GM12878 (cell line): ENCODE data around the gene ZNF491. TPM values are rescaled to one million over a fixed set of nuclear protein-coding genes. Genes with fewer than 3 reads are reported as not detected.

ENCODE experiments used
- polyA plus RNA-seq, 11 experiments: library from polyadenylated mRNA; depleted of rRNA in 4 of 11; unstranded in 6 of 11; stranded (reverse) in 5 of 11; fragments of >200 nt; fragmentation: Nextera tagmentation in 4 of 11; fragmentation: Illumina TruSeq in 1 of 11; extraction: Ambion mirVana in 4 of 11; extraction: Trizol in 1 of 11; gene quantifications; 1 replicate in 1 of 11; 2 replicates in 10 of 11; pipeline versions ENCODE4 v1.2.1 to v1.2.3, GENCODE V29; 2011 to 2016; ENCODE audit warnings: inconsistent platforms in 2 of 11, missing spikeins in 2 of 11, low read depth in 1 of 11
- total RNA-seq, 4 experiments: library from RNA; depleted of rRNA in 3 of 4; stranded (reverse); fragments of >200 nt in 3 of 4; fragmentation: Illumina TruSeq in 1 of 4; extraction: Trizol in 1 of 4; gene quantifications; 2 replicates each; pipeline versions ENCODE4 v1.2.1 to v1.2.3, GENCODE V29; 2013 to 2021

The ZNF491 gene
- total and polyA plus RNA-seq, 10 of the 15 experiments (the other 5 are each of a cell fraction or from before 2014, with no cell fraction given): 0.18 to 1.4 (median 0.37) TPM

Other genes starting within 250 kb of the ZNF491 start
Only the 7 nearest of the 11 such genes appear.
- gene ZNF823, start 59.6 kb upstream of the ZNF491 start, total RNA-seq (2014; rRNA removed): 3.8 and 4.5 TPM in 2 replicates
- 4.9 and 5.4 TPM in 2 replicates for gene ZNF823, start 59.6 kb upstream of the ZNF491 start, total RNA-seq (2014; rRNA removed; fragmentation: Illumina TruSeq; extraction: Trizol)
- gene ZNF823, start 59.6 kb upstream of the ZNF491 start, total RNA-seq (2021): 3.4 and 3.7 TPM in 2 replicates
- 8.0 and 11.9 TPM in 2 replicates for gene ZNF823, start 59.6 kb upstream of the ZNF491 start, polyA plus RNA-seq (2011; rRNA removed)
- gene ZNF823, start 59.6 kb upstream of the ZNF491 start, polyA plus RNA-seq (2014; fragmentation: Illumina TruSeq; extraction: Trizol): 4.9 and 5.4 TPM in 2 replicates
- gene ZNF823, start 59.6 kb upstream of the ZNF491 start, polyA plus RNA-seq (2014; fragmentation: Nextera tagmentation; extraction: Ambion mirVana): 1 to 10 TPM; 3.3 TPM
- gene ZNF823, start 59.6 kb upstream of the ZNF491 start, polyA plus RNA-seq (2014; rRNA removed): 2.5 and 3.7 TPM in 2 replicates
- gene ZNF823, start 59.6 kb upstream of the ZNF491 start, polyA plus RNA-seq (2016; fragmentation: Nextera tagmentation; extraction: Ambion mirVana): 1 to 10 TPM; 4.5 to 5.0 TPM
- gene ZNF441, start 31.5 kb upstream of the ZNF491 start, total RNA-seq (2014; rRNA removed): 4.1 and 4.5 TPM in 2 replicates
- gene ZNF441, start 31.5 kb upstream of the ZNF491 start, total RNA-seq (2014; rRNA removed; fragmentation: Illumina TruSeq; extraction: Trizol): 6.1 and 7.7 TPM in 2 replicates
- gene ZNF441, start 31.5 kb upstream of the ZNF491 start, total RNA-seq (2021): 3.0 and 4.1 TPM in 2 replicates
- 9.4 and 15.1 TPM in 2 replicates for gene ZNF441, start 31.5 kb upstream of the ZNF491 start, polyA plus RNA-seq (2011; rRNA removed)
- gene ZNF441, start 31.5 kb upstream of the ZNF491 start, polyA plus RNA-seq (2014; fragmentation: Illumina TruSeq; extraction: Trizol): 4.2 and 5.0 TPM in 2 replicates
- 1 to 10 TPM; 1.0 to 1.3 TPM for gene ZNF441, start 31.5 kb upstream of the ZNF491 start, polyA plus RNA-seq (2014; fragmentation: Nextera tagmentation; extraction: Ambion mirVana)
- 2.6 and 4.0 TPM in 2 replicates for gene ZNF441, start 31.5 kb upstream of the ZNF491 start, polyA plus RNA-seq (2014; rRNA removed)
- 1 to 10 TPM; 4.5 to 5.5 TPM for gene ZNF441, start 31.5 kb upstream of the ZNF491 start, polyA plus RNA-seq (2016; fragmentation: Nextera tagmentation; extraction: Ambion mirVana)
- gene ZNF440, start 15.8 kb downstream of the ZNF491 start, total RNA-seq (2014; rRNA removed): 4.9 and 6.3 TPM in 2 replicates
- 8.2 and 8.9 TPM in 2 replicates for gene ZNF440, start 15.8 kb downstream of the ZNF491 start, total RNA-seq (2014; rRNA removed; fragmentation: Illumina TruSeq; extraction: Trizol)
- 3.6 and 7.0 TPM in 2 replicates for gene ZNF440, start 15.8 kb downstream of the ZNF491 start, total RNA-seq (2021)
- 3.6 and 5.4 TPM in 2 replicates for gene ZNF440, start 15.8 kb downstream of the ZNF491 start, polyA plus RNA-seq (2011; rRNA removed)
- 4.0 and 5.3 TPM in 2 replicates for gene ZNF440, start 15.8 kb downstream of the ZNF491 start, polyA plus RNA-seq (2014; fragmentation: Illumina TruSeq; extraction: Trizol)
- gene ZNF440, start 15.8 kb downstream of the ZNF491 start, polyA plus RNA-seq (2014; fragmentation: Nextera tagmentation; extraction: Ambion mirVana): 1 to 10 TPM; 1.3 to 2.1 TPM
- gene ZNF440, start 15.8 kb downstream of the ZNF491 start, polyA plus RNA-seq (2014; rRNA removed): 4.8 and 5.6 TPM in 2 replicates
- gene ZNF440, start 15.8 kb downstream of the ZNF491 start, polyA plus RNA-seq (2016; fragmentation: Nextera tagmentation; extraction: Ambion mirVana): 1 to 10 TPM; 1.8 to 2.8 TPM
- gene ZNF439, start 50.2 kb downstream of the ZNF491 start, total RNA-seq (2014; rRNA removed): 1.2 and 1.8 TPM in 2 replicates
- 2.4 and 2.5 TPM in 2 replicates for gene ZNF439, start 50.2 kb downstream of the ZNF491 start, total RNA-seq (2014; rRNA removed; fragmentation: Illumina TruSeq; extraction: Trizol)
- gene ZNF439, start 50.2 kb downstream of the ZNF491 start, total RNA-seq (2021): 1.2 and 1.8 TPM in 2 replicates
- 0.53 and 0.79 TPM in 2 replicates for gene ZNF439, start 50.2 kb downstream of the ZNF491 start, polyA plus RNA-seq (2011; rRNA removed)
- 1.4 and 2.2 TPM in 2 replicates for gene ZNF439, start 50.2 kb downstream of the ZNF491 start, polyA plus RNA-seq (2014; fragmentation: Illumina TruSeq; extraction: Trizol)
- gene ZNF439, start 50.2 kb downstream of the ZNF491 start, polyA plus RNA-seq (2014; fragmentation: Nextera tagmentation; extraction: Ambion mirVana): under 1 TPM; 0.43 to 0.77 TPM
- gene ZNF439, start 50.2 kb downstream of the ZNF491 start, polyA plus RNA-seq (2014; rRNA removed): 1.4 and 1.7 TPM in 2 replicates
- 1 to 10 TPM; 1.1 to 1.2 TPM for gene ZNF439, start 50.2 kb downstream of the ZNF491 start, polyA plus RNA-seq (2016; fragmentation: Nextera tagmentation; extraction: Ambion mirVana)
- 0.51 and 0.65 TPM in 2 replicates for gene ZNF69, start 89.3 kb downstream of the ZNF491 start, total RNA-seq (2014; rRNA removed)
- gene ZNF69, start 89.3 kb downstream of the ZNF491 start, total RNA-seq (2014; rRNA removed; fragmentation: Illumina TruSeq; extraction: Trizol): 0.63 and 0.78 TPM in 2 replicates
- gene ZNF69, start 89.3 kb downstream of the ZNF491 start, total RNA-seq (2021): 0.37 and 0.38 TPM in 2 replicates
- 0.12 and 0.15 TPM in 2 replicates for gene ZNF69, start 89.3 kb downstream of the ZNF491 start, polyA plus RNA-seq (2011; rRNA removed)
- gene ZNF69, start 89.3 kb downstream of the ZNF491 start, polyA plus RNA-seq (2014; fragmentation: Illumina TruSeq; extraction: Trizol): 0.28 and 0.44 TPM in 2 replicates
- under 1 TPM; 0.33 to 0.48 TPM for gene ZNF69, start 89.3 kb downstream of the ZNF491 start, polyA plus RNA-seq (2014; fragmentation: Nextera tagmentation; extraction: Ambion mirVana)
- 0.25 and 0.58 TPM in 2 replicates for gene ZNF69, start 89.3 kb downstream of the ZNF491 start, polyA plus RNA-seq (2014; rRNA removed)
- under 1 TPM; 0.50 to 0.63 TPM for gene ZNF69, start 89.3 kb downstream of the ZNF491 start, polyA plus RNA-seq (2016; fragmentation: Nextera tagmentation; extraction: Ambion mirVana)
- 10.5 and 12.4 TPM in 2 replicates for gene ZNF700, start 126.6 kb downstream of the ZNF491 start, total RNA-seq (2014; rRNA removed)
- 15.1 and 16.2 TPM in 2 replicates for gene ZNF700, start 126.6 kb downstream of the ZNF491 start, total RNA-seq (2014; rRNA removed; fragmentation: Illumina TruSeq; extraction: Trizol)
- gene ZNF700, start 126.6 kb downstream of the ZNF491 start, total RNA-seq (2021): 11.2 and 11.8 TPM in 2 replicates
- gene ZNF700, start 126.6 kb downstream of the ZNF491 start, polyA plus RNA-seq (2011; rRNA removed): 16.0 and 24.7 TPM in 2 replicates
- 13.6 and 16.3 TPM in 2 replicates for gene ZNF700, start 126.6 kb downstream of the ZNF491 start, polyA plus RNA-seq (2014; fragmentation: Illumina TruSeq; extraction: Trizol)
- gene ZNF700, start 126.6 kb downstream of the ZNF491 start, polyA plus RNA-seq (2014; fragmentation: Nextera tagmentation; extraction: Ambion mirVana): 1 to 10 TPM; 6.7 to 8.3 TPM
- 11.1 and 11.8 TPM in 2 replicates for gene ZNF700, start 126.6 kb downstream of the ZNF491 start, polyA plus RNA-seq (2014; rRNA removed)
- 1 to 10 TPM; 8.1 to 8.4 TPM for gene ZNF700, start 126.6 kb downstream of the ZNF491 start, polyA plus RNA-seq (2016; fragmentation: Nextera tagmentation; extraction: Ambion mirVana)
- gene ZNF763, start 166.5 kb downstream of the ZNF491 start, total RNA-seq (2014; rRNA removed): 0.62 and 0.98 TPM in 2 replicates
- 1.5 and 1.8 TPM in 2 replicates for gene ZNF763, start 166.5 kb downstream of the ZNF491 start, total RNA-seq (2014; rRNA removed; fragmentation: Illumina TruSeq; extraction: Trizol)
- 0.66 and 1.0 TPM in 2 replicates for gene ZNF763, start 166.5 kb downstream of the ZNF491 start, total RNA-seq (2021)
- gene ZNF763, start 166.5 kb downstream of the ZNF491 start, polyA plus RNA-seq (2011; rRNA removed): 1.8 and 2.1 TPM in 2 replicates
- 1.3 and 1.6 TPM in 2 replicates for gene ZNF763, start 166.5 kb downstream of the ZNF491 start, polyA plus RNA-seq (2014; fragmentation: Illumina TruSeq; extraction: Trizol)
- gene ZNF763, start 166.5 kb downstream of the ZNF491 start, polyA plus RNA-seq (2014; fragmentation: Nextera tagmentation; extraction: Ambion mirVana): under 1 TPM; 0.86 to 0.89 TPM
- 0.88 and 1.6 TPM in 2 replicates for gene ZNF763, start 166.5 kb downstream of the ZNF491 start, polyA plus RNA-seq (2014; rRNA removed)
- 1 to 10 TPM in 1 of 2 experiments, under 1 TPM in 1; 0.63 to 1.3 TPM for gene ZNF763, start 166.5 kb downstream of the ZNF491 start, polyA plus RNA-seq (2016; fragmentation: Nextera tagmentation; extraction: Ambion mirVana)